Neural cell (in vitro differentiated cells): ENCODE results near the gene KANK4. TPM values are rescaled to one million over a fixed set of nuclear protein-coding genes. Genes with fewer than 3 reads are reported as not detected.

Source experiments
- H2AFZ ChIP-seq: fragments of 200-600, 300-800 bp; sonication (generic), shearing (Covaris generic); 2 replicates; pipeline ENCODE4 v1.6.0; 2014; ENCODE audit warnings: low read depth, mild to moderate bottlenecking, antibody characterized with exemption, low read length, moderate library complexity
- H3F3A ChIP-seq: fragments of 200-600 bp; shearing (Covaris generic); 2 replicates; pipeline ENCODE4 v1.6.1; 2016; ENCODE audit warnings: mild to moderate bottlenecking, moderate library complexity, mixed read lengths, antibody characterized with exemption, low read length; ENCODE audit not compliant: insufficient read depth, poor library complexity, severe bottlenecking
- H3K27ac ChIP-seq: fragments of 200-600, 300-800 bp; sonication (generic), shearing (Covaris generic); 2 replicates; pipeline ENCODE4 v1.5.1; 2014; ENCODE audit warnings: mild to moderate bottlenecking, low read length, moderate library complexity
- H3K27me3 ChIP-seq: fragments of 300-800, 200-600 bp; sonication (generic), shearing (Covaris generic); 2 replicates; pipeline ENCODE4 v1.6.0; 2014; ENCODE audit warnings: mild to moderate bottlenecking, low read depth, low read length, moderate library complexity; ENCODE audit not compliant: insufficient read depth
- H3K36me3 ChIP-seq: fragments of 300-800, 200-600 bp; sonication (generic), shearing (Covaris generic); 2 replicates; pipeline ENCODE4 v1.5.1; 2014; ENCODE audit warnings: mild to moderate bottlenecking, antibody characterized with exemption, low read length, moderate library complexity; ENCODE audit not compliant: insufficient read depth
- H3K4me2 ChIP-seq: fragments of 300-800, 200-600 bp; sonication (generic), shearing (Covaris generic); 2 replicates; pipeline ENCODE4 v1.6.0; 2014; ENCODE audit warnings: mild to moderate bottlenecking, low read length
- H3K4me3 ChIP-seq: fragments of 300-800, 200-600 bp; sonication (generic), shearing (Covaris generic); 2 replicates; pipeline ENCODE4 v1.5.1; 2014; ENCODE audit warnings: mild to moderate bottlenecking, low read length, moderate library complexity
- H3K79me2 ChIP-seq: fragments of 200-600 bp; shearing (Covaris generic); replicated peaks from 2 replicates; pipeline ENCODE4 v1.6.0; 2014; ENCODE audit warnings: mild to moderate bottlenecking, low read length, moderate library complexity; ENCODE audit not compliant: insufficient read depth
- H3K9ac ChIP-seq: fragments of 300-800, 200-600 bp; sonication (generic), shearing (Covaris generic); 2 replicates; pipeline ENCODE4 v1.6.1; 2016; ENCODE audit warnings: mild to moderate bottlenecking, low read length, mixed read lengths
- H3K9me2 ChIP-seq: fragments of 200-600 bp; shearing (Covaris generic); 2 replicates; pipeline ENCODE4 v1.6.1; 2016; ENCODE audit warnings: mild to moderate bottlenecking, low read length, mixed read lengths; ENCODE audit not compliant: insufficient read depth
- H3K9me3 ChIP-seq: fragments of 200-600, 300-800 bp; sonication (generic), shearing (Covaris generic); 2 replicates; pipeline ENCODE4 v1.6.1; 2016; ENCODE audit warnings: mild to moderate bottlenecking, mixed run types, low read length, moderate library complexity, mixed read lengths
- H4K20me1 ChIP-seq: fragments of 200-600 bp; shearing (Covaris generic); 2 replicates; pipeline ENCODE4 v1.6.1; 2016; ENCODE audit warnings: mild to moderate bottlenecking, mixed run types; ENCODE audit not compliant: insufficient read depth
- EP300 ChIP-seq: fragments of 450-650 bp; conservative IDR thresholded peaks from 2 replicates; pipeline ENCODE4 v1.6.1; 2014; ENCODE audit warnings: antibody characterized with exemption, mild to moderate bottlenecking, moderate library complexity; ENCODE audit not compliant: poor library complexity, severe bottlenecking
- EZH2 ChIP-seq: fragments of 200-600, 300-800 bp; shearing (Covaris generic), sonication (generic); IDR thresholded peaks from 2 replicates; pipeline ENCODE4 v1.6.1; 2014; ENCODE audit warnings: antibody characterized with exemption, low read length, borderline replicate concordance, mild to moderate bottlenecking; ENCODE audit not compliant: insufficient read depth, poor library complexity, severe bottlenecking
- MXI1 ChIP-seq: fragments of 450-650 bp; conservative IDR thresholded peaks from 2 replicates; pipeline ENCODE4 v1.6.1; 2014; ENCODE audit warnings: antibody characterized with exemption, mild to moderate bottlenecking; ENCODE audit not compliant: poor library complexity, severe bottlenecking
- POLR2AphosphoS5 ChIP-seq: IDR thresholded peaks from 2 replicates; pipeline ENCODE4 v1.6.1; 2012
- RAD21 ChIP-seq: fragments of 450-650 bp; conservative IDR thresholded peaks from 2 replicates; pipeline ENCODE4 v1.6.1; 2014; ENCODE audit warnings: antibody characterized with exemption, mild to moderate bottlenecking, moderate library complexity
- SMC3 ChIP-seq: fragments of 450-650 bp; conservative IDR thresholded peaks from 2 replicates; pipeline ENCODE4 v1.6.1; 2014; ENCODE audit warnings: antibody characterized with exemption, mild to moderate bottlenecking, moderate library complexity; ENCODE audit not compliant: poor library complexity
- TAF1 ChIP-seq: IDR thresholded peaks from 2 replicates; pipeline ENCODE4 v1.6.1; 2012; ENCODE audit warnings: low read depth
- polyA plus RNA-seq: library from polyadenylated mRNA; depleted of rRNA; stranded (reverse); fragments of >200 nt; gene quantifications from 2 replicates; pipeline ENCODE4 v1.2.3, GENCODE V29; 2014
- small RNA-seq, 3 experiments: library from RNA; depleted of rRNA; stranded (forward); fragments of <200 nt; gene quantifications; one replicate each; pipeline ENCODE3, GENCODE V24; 2012
- TF ChIP-seq, protein P1 (sequence below): fragments of 450-650 bp; IDR thresholded peaks from 2 replicates; pipeline ENCODE4 v1.5.1; 2014; ENCODE audit warnings: antibody characterized with exemption, mild to moderate bottlenecking, moderate library complexity; ENCODE audit not compliant: poor library complexity, severe bottlenecking
- TF ChIP-seq, protein P2 (sequence below): IDR thresholded peaks from 2 replicates; pipeline ENCODE4 v1.6.1; 2012; ENCODE audit warnings: borderline replicate concordance

The KANK4 gene
- polyA plus RNA-seq, 1 donor from 2014 or later = 0.25 TPM

DNA sequence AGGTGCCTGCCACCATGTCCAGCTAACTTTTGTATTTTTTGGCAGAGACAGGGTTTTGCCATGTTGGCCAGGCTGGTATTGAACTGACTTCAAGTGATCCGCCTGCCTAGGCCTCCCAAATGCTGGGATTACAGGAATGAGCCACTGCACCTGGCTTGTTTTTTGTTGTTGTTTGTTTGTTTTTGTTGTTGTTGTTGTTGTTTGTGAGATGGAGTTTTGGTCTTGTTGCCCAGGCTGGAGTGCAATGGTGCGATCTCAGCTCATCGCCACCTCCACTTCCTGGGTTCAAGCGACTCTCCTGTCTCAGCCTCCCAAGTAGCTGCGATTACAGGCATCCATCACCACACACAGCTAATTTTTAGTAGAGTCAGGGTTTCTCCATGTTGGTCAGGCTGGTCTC is 131.7 kb downstream of the KANK4 start:
- Histone ChIP-seq H3K79me2 (no peaks in the 10 kb centered on the region), H3K27ac (no peak overlapping the region), H3K9me3 (no peaks in the 10 kb centered on the region), H3K27me3 (no peaks in the 10 kb centered on the region), H2AFZ (no peak overlapping the region), H3F3A (no peaks in the 10 kb centered on the region), H3K4me2 (no peak overlapping the region), H3K9ac (no peak overlapping the region), H3K36me3 (no peaks in the 10 kb centered on the region), H3K9me2 (no peaks in the 10 kb centered on the region), H3K4me3 (no peak overlapping the region), H4K20me1 (no peaks in the 10 kb centered on the region)
- TF ChIP-seq RAD21 (no peak), POLR2AphosphoS5 (no peak), SMC3 (no peak), EP300 (no peak), MXI1 (no peak), EZH2 (no peak), TAF1 (no peak)
- TF ChIP-seq, protein P1, sequence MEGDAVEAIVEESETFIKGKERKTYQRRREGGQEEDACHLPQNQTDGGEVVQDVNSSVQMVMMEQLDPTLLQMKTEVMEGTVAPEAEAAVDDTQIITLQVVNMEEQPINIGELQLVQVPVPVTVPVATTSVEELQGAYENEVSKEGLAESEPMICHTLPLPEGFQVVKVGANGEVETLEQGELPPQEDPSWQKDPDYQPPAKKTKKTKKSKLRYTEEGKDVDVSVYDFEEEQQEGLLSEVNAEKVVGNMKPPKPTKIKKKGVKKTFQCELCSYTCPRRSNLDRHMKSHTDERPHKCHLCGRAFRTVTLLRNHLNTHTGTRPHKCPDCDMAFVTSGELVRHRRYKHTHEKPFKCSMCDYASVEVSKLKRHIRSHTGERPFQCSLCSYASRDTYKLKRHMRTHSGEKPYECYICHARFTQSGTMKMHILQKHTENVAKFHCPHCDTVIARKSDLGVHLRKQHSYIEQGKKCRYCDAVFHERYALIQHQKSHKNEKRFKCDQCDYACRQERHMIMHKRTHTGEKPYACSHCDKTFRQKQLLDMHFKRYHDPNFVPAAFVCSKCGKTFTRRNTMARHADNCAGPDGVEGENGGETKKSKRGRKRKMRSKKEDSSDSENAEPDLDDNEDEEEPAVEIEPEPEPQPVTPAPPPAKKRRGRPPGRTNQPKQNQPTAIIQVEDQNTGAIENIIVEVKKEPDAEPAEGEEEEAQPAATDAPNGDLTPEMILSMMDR = no peak
- TF ChIP-seq, protein P2, sequence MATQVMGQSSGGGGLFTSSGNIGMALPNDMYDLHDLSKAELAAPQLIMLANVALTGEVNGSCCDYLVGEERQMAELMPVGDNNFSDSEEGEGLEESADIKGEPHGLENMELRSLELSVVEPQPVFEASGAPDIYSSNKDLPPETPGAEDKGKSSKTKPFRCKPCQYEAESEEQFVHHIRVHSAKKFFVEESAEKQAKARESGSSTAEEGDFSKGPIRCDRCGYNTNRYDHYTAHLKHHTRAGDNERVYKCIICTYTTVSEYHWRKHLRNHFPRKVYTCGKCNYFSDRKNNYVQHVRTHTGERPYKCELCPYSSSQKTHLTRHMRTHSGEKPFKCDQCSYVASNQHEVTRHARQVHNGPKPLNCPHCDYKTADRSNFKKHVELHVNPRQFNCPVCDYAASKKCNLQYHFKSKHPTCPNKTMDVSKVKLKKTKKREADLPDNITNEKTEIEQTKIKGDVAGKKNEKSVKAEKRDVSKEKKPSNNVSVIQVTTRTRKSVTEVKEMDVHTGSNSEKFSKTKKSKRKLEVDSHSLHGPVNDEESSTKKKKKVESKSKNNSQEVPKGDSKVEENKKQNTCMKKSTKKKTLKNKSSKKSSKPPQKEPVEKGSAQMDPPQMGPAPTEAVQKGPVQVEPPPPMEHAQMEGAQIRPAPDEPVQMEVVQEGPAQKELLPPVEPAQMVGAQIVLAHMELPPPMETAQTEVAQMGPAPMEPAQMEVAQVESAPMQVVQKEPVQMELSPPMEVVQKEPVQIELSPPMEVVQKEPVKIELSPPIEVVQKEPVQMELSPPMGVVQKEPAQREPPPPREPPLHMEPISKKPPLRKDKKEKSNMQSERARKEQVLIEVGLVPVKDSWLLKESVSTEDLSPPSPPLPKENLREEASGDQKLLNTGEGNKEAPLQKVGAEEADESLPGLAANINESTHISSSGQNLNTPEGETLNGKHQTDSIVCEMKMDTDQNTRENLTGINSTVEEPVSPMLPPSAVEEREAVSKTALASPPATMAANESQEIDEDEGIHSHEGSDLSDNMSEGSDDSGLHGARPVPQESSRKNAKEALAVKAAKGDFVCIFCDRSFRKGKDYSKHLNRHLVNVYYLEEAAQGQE = no peak

Small RNAs within 50 kb of the gene (small RNA-seq; reads per million reads assigned to genes)
- gene RNU6-371P = 0 reads per million in 3 experiments

Other genes with a start within 250 kb of the KANK4 start
- gene L1TD1, start 124.6 kb downstream of the KANK4 start, polyA plus RNA-seq = not detected in 2 replicates
- 20.3 and 21.2 TPM in 2 replicates for gene USP1, start 117.6 kb upstream of the KANK4 start, polyA plus RNA-seq